Uterus (tissue), 2 donors: ENCODE measurements around the gene PLEKHG4B.

Experiments
- POLR2A ChIP-seq, 2 donors: fragments of 450-650 bp; IDR thresholded peaks; one replicate each; pipeline ENCODE4 v1.6.1; 2016; ENCODE audit warnings: antibody characterized with exemption in 2 of 2, mild to moderate bottlenecking in 1 of 2, moderate library complexity in 1 of 2
- TF ChIP-seq, protein P1 (sequence below), 4 experiments: fragments of 200-600 bp in 2 of 4; fragments of 450-650 bp in 2 of 4; sonication (generic) in 2 of 4; IDR thresholded peaks; one replicate each; pipeline ENCODE4 v1.5.1; 2016 to 2019; ENCODE audit warnings: antibody characterized with exemption in 4 of 4, mild to moderate bottlenecking in 2 of 4, moderate library complexity in 1 of 4

- TF ChIP-seq, protein P1, sequence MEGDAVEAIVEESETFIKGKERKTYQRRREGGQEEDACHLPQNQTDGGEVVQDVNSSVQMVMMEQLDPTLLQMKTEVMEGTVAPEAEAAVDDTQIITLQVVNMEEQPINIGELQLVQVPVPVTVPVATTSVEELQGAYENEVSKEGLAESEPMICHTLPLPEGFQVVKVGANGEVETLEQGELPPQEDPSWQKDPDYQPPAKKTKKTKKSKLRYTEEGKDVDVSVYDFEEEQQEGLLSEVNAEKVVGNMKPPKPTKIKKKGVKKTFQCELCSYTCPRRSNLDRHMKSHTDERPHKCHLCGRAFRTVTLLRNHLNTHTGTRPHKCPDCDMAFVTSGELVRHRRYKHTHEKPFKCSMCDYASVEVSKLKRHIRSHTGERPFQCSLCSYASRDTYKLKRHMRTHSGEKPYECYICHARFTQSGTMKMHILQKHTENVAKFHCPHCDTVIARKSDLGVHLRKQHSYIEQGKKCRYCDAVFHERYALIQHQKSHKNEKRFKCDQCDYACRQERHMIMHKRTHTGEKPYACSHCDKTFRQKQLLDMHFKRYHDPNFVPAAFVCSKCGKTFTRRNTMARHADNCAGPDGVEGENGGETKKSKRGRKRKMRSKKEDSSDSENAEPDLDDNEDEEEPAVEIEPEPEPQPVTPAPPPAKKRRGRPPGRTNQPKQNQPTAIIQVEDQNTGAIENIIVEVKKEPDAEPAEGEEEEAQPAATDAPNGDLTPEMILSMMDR (IDR thresholded peaks at IDR 0.05) = no peak
- TF ChIP-seq POLR2A (IDR thresholded peaks at IDR 0.05) = no peak
Measured at GRCh38 chr5:140443-140829, 48.5 kb downstream of the PLEKHG4B start.
